Measurements from ENCODE around the gene BRAT1.

The BRAT1 gene

DNA sequence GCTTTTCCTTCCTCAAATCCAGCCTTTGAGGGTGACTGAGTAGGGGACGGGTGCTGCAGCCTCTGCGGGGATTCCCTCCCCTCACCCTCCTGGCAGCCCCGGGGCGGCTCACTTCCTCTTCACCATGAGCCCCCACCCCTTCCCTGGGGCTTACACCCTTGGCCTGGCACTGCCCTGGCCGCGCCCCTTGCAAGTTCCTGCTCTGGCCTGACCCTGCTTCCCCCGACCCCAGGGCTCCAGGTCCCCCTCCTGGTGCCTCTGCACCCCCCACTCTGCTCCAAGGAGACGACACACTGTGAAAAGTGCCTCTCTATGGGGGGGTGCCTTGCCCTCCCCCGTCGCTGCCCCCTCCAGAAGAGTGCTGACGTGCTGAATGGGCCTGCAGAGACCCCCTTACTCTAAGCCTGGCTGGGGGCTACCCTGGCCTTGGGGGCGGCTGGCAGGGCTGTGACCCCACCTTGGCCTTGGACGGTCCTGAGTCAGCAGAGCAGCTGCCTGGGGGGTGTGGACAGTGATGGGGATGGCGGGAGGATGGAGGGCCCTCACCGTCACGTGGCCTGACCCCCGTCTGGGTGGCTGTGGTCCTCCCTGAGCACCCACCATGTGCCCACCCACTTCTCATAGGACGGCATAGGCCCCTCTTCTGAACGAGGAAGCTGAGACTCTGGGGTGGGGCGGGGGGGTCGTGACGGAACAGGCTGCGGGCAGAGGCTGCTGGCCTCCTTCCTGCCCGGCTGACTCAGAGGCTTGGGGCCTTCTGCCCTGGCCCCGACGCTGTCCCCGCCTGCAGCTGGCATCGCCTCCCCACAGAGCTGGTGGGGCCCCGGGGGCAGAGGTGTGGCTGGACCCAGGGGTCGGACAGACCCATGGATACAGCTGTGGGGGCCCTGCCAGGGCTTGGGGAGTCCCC lies 25.9 kb downstream of the BRAT1 start:
- TF ChIP-seq, protein P1, sequence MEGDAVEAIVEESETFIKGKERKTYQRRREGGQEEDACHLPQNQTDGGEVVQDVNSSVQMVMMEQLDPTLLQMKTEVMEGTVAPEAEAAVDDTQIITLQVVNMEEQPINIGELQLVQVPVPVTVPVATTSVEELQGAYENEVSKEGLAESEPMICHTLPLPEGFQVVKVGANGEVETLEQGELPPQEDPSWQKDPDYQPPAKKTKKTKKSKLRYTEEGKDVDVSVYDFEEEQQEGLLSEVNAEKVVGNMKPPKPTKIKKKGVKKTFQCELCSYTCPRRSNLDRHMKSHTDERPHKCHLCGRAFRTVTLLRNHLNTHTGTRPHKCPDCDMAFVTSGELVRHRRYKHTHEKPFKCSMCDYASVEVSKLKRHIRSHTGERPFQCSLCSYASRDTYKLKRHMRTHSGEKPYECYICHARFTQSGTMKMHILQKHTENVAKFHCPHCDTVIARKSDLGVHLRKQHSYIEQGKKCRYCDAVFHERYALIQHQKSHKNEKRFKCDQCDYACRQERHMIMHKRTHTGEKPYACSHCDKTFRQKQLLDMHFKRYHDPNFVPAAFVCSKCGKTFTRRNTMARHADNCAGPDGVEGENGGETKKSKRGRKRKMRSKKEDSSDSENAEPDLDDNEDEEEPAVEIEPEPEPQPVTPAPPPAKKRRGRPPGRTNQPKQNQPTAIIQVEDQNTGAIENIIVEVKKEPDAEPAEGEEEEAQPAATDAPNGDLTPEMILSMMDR (IDR thresholded peaks at IDR 0.05; ENCODE audit: low read depth, low read length), result no peak
- DNase-seq (ENCODE audit: extremely low read depth, low read depth), result no peak

DNA sequence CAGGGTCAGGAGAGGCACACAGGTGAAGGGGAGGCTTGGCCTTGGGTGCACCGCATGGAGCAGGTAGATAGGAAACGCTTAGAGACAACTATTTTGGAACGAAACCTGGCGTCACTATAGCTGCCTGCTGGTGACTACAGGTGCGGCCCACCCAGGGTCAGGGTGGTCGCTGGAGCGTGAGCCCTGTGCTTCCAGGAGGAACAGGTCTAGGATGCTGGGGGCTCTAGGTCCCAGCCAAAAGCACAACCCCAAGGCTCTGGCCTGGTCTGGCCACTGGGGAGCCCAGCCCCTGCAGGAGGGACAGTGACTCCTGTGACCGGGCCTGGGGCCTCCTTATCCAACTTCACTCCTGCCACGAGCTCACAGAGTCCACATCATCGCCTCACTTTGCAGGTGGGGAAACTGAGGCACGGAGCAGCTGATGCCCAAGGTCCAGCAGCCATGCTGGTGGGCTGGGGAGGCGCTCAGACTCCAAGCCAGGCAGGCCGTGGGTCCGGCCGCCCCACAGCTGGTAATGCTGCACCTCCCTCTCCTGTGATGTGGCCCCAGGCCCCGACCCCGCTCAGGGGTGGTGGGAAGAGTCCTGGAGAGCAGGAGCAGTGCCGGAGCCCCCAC lies 26.7 kb downstream of the BRAT1 start:
- TF ChIP-seq, protein P1 (IDR thresholded peaks at IDR 0.05; ENCODE audit: low read depth, low read length), result no peak
- no peak for DNase-seq (ENCODE audit: extremely low read depth, low read depth)

DNA sequence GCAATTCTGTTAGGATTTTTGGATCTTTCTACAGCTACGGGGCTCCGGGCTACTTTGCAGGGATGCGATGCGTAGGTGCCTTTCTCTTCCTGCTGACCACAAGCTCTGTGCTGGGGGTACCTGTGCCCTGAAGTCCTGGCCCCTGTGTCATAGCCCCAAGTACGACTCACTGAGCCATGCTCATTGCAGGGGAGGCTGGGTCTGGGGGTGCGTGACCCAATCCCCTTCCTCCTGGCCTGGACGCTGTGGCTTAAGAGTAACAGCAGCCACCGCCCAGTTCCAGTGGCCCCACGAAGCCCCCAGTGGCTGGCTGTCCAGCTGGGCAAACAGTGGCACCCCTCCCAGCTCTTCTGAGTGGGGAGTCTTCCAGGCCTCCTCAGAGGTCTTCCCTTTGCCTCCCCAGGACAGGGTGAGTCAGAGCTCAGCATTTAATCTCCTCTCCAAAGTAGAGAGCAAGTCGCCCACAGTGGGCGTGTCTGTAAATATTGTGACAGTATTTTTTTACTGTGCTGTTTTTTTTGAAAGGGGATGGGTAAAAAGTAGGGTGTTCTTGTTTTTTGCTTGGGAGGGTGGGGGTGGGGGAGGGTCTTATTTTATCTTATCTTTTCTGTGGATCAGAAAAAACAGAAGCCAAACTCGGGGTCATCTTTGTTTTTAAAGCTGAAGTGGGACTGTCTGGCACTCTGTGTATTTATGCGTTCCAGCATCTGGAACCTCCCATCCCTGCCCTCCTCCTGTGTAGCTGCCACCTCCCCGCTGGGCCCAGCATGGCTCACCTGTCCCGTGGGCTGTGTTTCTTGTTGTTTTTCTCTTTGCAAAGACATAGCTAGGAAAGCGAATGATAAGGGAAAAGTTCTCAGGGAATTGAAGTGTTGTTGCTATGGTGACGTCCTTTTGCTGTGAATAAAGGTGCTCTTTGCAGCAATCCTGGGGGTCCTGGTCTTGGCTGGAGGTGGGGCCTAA lies 27.5 kb downstream of the BRAT1 start:
- TF ChIP-seq, protein P1 (IDR thresholded peaks at IDR 0.05; ENCODE audit: low read depth, low read length), result no peak

DNA sequence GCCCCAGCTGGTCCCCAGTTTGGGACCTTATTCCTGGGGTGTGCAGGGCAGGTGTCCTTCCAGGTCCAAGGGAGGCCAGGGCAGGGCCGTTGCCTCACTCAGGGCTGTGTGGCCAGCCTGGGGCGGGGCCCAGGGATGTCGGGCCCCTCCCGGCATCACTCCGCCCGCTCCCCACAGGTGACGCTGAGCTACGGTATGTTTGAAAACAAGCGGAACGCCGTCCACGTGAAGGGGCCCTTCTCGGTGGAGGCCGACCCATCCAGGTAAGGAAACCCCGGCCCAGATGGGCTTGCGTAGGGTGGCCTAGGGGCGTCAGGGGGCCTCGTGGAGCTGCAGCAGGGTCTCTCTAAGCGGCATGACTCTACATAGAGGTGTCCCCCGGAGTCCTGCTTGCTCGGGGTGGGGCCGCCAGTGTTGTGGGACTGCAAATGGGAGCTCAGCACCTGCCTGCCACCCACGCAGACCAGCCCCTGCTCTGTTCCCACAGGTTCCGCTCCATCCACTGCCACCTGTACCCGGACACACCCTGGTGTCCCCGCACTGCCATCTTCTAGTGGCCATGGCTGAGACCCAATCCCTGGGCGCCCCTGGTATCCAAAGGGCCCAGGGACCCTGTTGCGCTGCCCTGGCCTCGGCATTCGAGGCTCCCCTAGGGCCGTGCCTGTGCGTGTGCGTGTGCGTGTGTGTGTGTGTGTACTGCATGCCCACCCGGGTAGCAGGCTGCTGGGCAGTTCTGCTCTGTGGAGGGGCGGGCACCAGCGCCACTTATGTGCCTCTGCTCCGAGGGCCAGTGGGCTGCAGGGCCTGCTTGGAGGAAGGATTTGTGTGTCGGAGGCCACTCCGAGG lies 28.4 kb downstream of the BRAT1 start:
- DNase-seq (ENCODE audit: extremely low read depth, low read depth), result no peak
- TF ChIP-seq, protein P1 (IDR thresholded peaks at IDR 0.05; ENCODE audit: low read depth, low read length), result no peak

More for the DNA sequence above, 27.5 kb downstream of the BRAT1 start:
- no peak for DNase-seq (ENCODE audit: extremely low read depth, low read depth)

DNA sequence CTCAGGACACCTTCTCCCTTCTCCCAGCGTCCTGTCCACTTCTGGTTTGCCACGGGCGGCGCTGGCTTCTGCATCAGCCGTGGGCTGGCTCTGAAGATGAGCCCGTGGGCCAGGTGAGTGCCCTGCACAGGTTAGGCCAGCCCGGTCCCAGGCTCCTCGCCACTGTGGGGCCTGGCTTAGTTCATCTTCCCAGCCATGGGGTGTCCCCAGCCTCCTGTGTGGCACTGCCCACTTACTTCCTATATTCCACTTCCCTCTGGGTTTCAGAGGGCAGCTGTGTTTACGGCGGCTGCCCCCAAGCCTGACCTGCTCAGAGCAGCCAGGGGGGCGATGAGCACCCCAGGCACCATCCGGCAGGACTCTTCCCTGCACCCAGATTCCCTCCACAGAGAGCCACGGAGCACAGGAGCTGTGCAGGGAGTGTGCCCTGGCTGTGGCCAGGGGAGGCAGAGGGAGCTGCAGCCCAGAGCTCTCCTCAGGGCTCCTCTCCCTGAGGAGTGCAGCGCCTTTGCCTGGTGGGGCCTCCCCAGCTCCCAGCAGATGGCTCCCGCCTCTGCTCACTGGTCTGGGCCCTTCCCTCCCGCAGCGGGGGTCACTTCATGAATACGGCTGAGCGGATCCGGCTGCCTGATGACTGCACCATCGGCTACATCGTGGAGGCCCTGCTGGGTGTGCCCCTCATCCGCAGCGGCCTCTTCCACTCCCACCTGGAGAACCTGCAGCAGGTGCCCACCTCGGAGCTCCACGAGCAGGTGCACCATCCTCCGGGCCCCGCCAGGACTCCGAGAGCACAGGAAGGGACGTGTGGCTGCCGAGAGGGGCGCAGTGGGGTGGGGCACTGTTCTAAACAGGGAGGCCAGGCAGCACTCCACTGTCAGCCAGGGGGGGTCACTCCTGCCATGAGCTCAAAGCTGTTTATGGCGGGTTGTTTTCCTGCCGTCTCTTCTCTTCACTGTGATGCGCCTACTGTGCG lies 29.4 kb downstream of the BRAT1 start:
- DNase-seq (ENCODE audit: extremely low read depth, low read depth), result no peak
- TF ChIP-seq, protein P1 (IDR thresholded peaks at IDR 0.05; ENCODE audit: low read depth, low read length), result no peak

Data from AG09319 (cell line).